ENCODE measurements around the gene CDH23.

Gene CDH23

DNA sequence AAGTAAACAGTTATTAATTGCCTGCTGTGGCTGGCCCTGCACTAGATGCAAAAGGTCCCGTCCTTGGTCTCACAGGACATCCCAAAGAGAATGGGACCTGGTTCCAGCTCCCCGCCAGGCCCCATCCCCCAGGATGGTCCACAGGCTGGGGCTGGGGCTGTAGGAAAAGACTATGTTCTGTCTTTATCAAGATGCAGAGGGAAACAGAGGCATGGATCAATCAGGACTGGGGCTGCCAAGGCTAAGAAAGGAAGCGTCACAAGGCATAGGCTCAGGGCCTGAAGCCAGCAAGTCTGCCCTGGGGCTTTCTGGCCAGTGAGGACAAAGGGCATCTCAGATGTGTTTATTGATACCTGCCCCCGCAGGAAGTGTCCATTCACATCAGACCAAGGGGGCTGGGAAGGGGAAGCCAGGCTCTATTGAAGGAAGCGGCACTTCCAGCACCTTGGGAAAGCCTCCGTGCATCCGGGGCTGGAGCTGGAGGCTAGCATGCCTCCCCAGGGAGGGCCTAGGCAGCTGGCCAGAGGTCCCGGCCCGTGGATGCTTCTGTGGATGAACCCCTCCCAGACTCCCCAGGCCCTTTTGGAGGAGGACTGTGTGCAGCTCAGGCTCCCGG lies 370.8 kb downstream of the CDH23 start:
- DNase-seq: no peak

DNA sequence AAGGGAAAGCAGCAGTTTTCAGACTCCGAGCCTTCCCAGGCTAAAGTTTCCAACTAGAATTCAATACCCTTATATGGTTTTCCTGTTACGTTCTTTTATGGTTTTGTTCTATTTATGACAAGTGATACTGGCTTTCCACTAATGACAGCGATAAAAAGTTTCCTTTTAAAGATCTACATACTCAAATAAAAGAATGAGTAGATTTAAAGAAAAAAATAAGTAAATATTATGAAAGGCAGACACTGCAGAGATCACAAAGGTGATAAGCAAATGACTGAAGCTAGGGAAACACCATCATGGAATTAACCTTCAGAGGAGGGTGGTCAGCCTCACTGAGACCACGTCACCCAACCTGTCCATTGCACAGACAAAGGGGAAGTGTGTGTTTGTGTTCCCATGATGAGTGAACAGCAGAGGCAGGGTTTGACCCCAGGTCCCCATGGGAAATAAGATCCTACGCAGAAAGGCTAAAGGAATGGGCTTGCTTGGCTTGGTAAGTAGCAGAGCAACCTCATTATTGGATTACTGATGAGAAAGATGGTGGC lies 372.6 kb downstream of the CDH23 start:
- no peak for DNase-seq

DNA sequence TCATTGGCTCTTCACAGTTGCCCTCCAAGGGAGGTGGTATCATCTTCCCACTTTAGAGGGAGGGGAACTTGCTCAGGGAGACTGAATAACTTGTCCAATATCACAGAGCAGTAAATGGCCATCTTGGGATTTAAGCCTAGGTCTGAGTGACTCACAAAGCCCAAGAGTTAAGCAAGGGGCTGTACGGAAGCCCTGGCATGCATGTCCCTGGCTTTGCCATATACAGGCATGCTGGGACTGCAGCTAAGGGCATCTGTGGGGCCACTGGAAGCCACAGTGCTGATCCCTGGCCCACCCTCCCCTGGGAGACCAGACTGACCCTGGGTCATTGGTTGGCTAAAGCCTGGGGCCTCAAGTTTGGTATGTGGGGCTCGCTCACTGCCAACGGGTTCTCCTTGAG lies 373.5 kb downstream of the CDH23 start:
- DNase-seq: no peak

DNA sequence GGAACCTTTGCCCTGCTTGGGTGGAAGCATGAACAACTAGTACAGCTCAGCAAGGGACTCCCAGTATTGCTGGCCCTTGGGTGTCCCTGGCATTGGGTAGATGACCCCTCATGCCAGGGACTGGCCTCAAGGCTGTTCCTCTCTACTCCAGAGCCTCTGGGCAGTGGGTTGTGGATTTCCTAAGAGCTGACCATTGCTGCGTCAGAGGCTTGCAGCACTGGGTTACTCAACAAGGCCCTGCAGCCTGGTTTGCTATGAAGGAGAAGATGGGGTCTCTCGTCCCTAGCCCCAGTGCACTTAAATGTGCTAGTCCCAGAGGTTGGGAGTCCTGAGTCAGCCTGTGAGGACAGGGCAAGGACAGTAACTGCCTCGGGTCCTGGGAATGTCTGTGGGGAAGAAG lies 374.1 kb downstream of the CDH23 start:
- DNase-seq: no peak

DNA sequence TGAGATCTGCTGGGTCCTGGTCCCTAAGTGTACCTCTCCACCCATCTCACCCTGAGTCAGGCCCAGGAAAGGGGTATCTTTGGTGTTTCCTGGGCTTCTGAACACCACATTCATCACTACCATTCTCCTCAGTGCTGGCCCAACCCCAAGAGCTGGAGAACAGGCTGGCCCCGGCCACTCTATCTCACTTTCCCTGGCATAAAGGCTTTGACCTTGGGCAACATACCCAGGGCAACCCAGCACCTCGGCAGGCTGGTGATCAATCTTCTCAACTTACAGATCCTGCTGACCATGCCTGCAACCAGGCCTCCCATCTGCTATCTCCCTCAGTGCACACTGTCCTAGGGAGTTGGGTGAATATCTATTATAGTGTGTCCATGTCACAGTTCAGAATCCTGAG lies 374.5 kb downstream of the CDH23 start:
- no peak for DNase-seq

DNA sequence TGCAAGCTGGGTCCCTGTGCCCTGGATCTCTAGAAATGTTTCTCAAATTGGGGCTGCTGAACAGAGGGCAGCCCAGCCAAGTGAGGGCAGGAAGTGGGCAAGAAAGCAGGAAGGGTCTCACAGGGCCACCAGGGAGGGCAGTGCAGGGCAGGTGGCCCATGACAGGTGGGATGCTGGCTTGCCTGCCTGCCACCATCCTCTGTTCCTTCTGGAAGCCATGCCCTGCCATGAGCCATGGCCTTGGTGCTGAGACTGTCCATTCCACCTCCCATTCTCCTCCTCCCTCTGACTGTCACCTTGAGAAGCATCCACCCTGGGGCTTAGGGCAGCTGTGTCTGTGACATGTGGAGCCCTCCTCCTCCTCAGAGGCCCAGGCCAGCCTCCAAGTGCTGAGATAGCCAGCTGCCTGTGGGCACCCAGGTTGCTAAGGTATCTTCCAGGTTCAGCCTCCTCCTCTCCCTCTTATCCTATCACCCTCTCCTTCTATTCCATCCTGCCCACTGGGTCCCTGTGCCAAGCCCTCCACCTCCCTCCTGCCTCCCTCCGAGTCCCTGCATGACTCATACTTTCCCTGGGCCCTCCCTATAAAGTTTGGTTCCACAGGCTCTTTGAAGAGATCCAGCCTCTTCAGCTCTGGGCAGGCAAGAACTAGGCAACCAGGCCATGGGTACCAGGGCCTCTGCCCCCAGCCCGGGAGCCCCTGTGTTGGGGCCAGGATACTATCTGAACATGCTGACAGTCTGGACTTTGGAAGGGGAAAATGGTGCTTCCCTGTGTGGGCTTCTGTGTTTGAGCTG lies 375.3 kb downstream of the CDH23 start:
- peak; percentile 65 for DNase-seq

DNA sequence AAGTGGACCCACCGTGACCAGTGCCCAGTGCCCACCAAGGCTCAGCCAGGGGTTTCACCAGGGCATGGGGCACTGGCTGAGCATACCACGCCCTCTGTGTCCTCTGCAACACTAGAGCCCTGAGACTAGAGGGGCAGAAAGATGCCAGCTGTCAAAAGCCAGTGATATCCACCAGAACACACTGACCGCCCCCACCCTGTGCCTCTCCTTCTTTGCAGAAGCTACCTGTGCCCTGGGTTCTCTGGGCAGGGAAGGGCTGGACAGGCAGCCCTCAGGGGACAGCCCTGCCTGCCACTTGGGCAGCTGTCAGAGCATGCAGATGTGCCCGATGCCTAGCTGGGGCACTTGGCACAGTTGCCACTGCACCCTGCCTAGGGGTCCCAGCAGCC lies 376.1 kb downstream of the CDH23 start:
- no peak for DNase-seq

DNA sequence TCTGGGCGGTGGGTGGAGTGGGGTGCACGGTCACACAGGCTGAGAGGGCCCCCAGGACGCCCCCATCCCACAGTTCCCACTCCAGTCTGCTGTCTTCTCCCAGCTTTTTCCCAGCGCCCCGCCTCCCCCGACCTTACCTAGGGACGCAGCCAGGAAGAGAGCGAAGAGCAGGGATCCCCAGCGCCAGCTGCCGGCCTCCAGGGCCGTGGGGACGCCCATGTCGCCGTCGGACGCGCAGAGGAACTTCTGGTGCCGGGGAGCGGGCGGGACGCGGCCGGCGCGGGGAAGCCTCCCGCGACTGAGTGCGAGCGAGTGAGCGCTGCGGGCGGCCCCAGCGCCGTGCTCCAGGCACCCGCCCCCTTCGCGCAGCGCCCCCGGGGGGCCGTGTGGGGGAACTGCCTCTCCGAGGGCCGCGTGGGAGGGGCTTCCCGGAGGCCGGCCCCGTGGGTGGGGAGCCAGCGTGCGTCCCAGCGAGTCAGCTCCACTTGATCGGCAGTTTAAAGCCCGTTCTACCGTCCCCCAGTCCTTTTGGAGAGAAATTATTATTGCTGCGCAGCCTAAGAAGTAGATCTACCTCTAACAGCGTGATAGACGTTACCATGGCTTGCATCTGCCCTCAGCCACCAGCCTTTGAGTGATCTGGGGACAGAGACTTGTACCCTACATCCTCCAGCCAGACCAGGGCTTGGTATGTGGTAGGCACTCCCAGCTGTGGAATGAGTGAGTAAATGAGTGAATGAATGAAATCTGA lies 376.7 kb downstream of the CDH23 start, which contains the start of gene VSIR:
TSS of gene VSIR (minus strand) at position 300 of the 751 bp plus-strand sequence. CDS start at position 219, 81 bp downstream.
- DNase-seq: peak; percentile 97

DNA sequence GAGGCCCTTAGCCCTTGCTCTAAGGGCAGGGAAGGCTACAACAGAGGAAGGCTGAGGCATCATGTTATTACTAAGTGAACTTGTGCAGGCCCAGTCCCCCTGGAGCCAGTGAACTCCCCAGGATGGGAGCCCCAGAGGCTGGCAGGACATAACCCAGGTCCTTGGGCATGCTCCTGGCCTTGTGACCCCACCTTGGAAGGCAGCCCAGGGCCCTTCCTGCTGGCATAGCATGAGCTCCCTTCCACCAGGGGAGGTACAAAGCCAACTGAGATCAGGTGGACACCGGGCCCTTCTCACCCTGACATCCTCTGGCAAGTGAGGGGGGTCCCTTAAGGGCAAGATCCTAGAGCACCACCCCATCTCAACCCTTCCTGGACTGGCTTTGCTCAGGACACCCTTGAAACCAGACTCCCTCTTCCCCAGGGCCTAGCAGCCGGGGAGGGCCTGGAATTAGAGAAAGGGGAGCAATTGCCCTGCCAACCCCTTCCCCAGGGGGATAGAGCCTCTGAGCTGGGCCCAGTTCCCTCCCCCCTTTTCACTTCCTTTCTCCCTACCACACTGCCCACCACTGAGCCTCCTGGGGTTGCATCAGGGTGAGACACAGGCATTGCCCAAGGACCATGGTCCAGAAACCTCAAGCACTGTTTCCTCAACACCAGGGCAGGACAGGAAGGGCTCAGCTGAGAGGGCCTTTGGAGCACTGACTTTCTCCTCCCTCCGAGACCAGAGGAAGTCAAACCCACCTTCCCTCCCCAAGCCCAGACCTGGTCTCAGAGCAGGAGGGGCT lies 378.4 kb downstream of the CDH23 start:
- DNase-seq: no peak

DNA sequence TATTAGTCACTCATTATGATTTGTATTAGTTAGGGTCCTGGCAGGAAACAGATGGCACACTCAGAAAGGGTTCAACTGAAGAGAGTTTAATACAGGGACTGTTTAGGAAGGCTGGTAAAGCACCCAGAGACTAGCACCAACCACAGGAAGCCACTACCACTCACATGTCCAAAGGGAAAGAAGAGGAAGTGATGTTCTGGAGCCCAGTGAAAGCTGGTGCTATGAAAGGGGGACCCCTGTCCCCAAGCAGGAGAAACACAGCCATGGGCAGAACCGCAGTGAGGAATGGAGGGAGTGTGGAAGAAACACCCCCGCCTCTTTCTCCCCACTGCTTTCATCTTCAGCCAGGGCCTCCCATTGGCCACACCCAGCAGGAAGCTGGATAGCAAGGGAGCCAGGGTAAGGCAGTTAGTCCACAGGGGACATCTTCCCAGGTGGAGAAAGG lies 379.8 kb downstream of the CDH23 start:
- no peak for DNase-seq

DNA sequence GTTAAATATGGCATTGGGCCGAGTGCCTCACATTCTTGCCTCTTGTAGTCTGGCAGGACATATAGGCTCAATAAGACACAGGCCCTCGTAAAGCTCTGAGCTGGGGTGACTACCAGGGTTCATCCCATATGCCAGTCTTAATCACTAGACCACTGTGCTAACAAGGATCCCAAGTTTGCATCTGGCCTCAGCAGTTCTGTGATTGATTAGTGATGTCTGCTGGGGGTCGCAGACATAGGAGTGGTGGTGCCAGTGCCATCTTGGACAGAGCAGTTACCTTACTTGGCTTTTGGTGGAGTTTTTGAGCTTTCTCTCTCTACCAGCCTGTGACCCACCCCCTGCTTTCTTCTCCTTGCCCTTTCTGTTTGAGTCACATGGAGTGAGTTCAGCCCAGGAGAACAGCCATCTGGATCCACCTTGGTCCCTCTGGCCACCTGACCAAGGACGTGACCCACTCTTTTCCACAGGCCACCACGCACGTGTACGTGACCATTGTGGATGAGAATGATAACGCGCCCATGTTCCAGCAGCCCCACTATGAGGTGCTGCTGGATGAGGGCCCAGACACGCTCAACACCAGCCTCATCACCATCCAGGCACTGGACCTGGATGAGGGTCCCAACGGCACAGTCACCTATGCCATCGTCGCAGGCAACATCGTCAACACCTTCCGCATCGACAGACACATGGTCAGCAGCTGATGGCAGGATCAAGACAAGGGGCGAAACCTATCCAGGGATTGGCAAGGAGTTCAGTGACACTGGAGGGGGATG lies 380.7 kb downstream of the CDH23 start:
- DNase-seq: no peak

DNA sequence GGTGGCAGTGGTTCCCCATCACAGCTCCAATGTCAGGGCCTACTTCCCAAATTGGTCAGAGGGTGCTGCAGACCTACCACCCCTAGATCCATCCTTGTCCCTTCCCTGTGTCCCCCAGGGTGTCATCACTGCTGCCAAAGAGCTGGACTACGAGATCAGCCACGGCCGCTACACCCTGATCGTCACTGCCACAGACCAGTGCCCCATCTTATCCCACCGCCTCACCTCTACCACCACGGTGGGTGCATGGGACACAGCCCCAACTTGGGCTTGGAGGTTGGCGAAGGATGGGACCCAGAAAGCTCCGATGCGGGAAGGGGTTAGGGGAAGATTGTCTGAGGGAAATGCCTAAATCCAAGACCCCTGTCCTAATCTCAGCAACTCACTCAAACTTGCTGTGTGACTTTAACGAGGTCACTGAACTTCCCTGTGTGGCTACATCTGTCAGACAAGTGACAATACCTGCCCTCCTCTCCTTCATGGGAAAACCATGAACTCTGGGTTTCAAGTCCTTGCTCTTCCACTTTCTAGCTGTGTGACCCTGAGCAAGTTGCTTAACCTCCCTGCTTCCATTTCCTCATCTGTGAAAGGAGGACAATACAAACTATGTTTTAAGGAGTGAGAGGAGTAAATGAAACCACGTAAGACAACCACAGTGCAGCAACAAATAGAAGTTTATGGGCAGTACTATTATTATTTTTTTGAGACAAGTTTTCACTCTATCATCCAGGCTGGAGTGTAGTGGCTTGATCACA lies 381.5 kb downstream of the CDH23 start:
- DNase-seq: no peak

DNA sequence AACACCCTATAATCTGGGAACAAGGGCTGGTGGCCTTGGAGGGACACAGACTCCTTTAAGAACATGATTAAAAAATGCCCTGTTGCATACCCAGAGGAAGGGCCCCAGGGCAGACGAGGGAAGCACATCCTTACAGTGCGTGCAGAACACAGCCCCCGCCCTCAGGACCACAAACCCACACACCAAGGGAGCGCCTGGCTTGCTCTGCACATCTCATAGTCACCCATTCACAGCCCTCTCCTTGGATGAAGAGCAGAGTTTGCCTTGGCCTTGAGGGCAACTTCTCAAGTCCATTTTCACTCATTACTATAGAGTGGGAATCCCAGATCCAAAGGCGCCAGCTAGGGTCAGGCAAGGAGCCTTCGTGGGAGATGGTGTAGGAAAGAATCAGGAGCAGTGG lies 382.9 kb downstream of the CDH23 start:
- DNase-seq: no peak

DNA sequence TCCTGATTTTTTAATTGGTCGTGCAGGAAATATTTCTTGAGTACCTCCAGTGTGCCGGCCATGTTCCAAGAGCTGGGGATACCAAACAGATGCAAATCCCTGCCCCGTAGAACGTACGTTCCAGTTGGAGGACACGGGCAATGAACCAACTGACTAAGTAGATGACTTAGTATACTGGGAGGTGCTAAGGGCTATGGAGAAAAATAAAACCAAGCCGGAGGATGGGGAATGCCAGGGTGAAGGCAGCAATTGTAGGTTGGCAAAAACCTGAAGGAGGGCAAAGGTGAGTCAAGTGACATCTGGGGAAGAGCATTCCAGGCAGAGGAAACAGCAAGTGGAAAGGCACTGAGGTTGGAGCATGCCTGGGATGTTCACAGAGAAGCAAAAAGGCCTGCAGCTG lies 383.4 kb downstream of the CDH23 start:
- no peak for DNase-seq

DNA sequence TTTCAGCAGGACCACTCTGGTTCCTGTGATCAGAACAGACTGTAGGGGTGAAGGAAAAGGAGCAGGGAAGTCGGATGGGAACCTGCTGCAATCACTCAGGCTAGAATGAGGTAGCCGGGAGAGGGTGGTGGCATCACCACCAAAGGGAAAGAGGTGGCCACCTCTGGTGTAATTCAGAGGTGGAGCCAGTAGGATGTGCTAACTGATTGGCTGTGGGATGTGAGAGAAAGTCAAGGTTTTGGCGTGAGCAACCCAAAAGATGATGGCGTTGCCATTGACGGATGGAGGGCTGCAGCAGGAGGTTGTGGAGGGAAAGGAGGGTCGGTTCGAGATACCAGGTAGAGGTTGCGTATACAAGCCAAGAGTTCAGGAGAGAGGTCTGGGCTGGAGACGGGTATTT lies 384.0 kb downstream of the CDH23 start:
- DNase-seq: no peak

DNA sequence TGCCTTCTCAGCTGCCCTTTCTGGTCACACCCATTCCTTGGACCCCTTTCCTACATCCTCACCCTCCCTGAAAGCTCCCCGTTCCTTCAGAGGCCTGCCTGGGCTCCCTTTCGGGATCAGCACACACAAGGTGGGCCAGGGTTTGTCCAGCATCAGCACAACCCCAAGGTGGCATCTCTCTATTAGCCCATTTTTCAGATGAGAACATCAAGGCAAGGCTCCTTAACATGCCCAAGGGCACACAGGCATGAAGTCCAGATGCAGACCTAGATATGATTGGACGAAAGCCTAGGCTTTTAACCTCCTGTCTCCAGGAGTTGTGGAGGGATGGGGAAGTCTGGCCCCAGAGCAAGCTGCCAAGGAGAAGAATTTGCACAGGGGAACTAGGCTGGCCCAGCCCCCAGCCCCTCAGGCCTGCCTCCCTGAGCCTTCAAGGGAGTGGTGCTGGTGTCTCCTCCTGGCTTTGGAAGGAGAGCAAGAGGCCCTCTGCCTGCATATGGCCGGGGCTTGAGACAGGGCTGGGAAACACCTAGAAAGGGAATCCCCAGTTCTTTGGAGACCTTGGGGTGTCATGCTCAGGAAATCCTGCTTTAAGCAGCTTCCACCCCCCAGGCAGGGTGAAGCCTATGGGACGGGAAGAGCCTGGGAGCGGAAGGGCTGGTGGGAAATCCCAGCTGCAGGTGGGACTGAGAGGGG lies 385.6 kb downstream of the CDH23 start:
- DNase-seq: no peak

DNA sequence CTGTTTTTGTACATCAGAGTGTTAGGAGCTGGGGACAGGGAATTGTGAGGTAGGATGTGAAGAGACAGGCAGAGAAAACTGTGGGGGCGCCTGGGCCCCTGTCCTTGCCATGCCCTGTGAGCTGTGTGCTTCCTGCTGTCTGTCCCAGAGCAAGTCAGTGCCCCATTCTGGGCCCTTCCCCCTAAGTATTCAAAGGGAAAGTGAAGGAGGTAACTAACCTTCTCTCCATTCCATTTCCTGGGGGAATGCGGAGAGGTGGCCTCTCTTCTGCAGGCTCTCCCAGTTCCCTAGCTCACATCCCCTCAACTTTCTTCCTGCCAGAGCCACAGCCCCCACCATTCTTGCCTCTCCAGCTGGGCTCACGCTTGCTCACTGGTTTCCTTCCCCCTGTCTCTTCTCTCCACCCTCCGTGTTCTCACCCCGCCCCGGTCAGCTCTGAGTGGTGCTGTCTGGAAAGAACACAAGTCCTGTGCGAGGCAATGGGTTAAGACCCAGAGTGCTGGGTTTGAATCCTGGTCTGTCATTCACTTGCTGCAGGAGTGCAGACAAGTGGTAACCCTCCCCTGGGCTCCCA lies 386.3 kb downstream of the CDH23 start:
- no peak for DNase-seq

DNA sequence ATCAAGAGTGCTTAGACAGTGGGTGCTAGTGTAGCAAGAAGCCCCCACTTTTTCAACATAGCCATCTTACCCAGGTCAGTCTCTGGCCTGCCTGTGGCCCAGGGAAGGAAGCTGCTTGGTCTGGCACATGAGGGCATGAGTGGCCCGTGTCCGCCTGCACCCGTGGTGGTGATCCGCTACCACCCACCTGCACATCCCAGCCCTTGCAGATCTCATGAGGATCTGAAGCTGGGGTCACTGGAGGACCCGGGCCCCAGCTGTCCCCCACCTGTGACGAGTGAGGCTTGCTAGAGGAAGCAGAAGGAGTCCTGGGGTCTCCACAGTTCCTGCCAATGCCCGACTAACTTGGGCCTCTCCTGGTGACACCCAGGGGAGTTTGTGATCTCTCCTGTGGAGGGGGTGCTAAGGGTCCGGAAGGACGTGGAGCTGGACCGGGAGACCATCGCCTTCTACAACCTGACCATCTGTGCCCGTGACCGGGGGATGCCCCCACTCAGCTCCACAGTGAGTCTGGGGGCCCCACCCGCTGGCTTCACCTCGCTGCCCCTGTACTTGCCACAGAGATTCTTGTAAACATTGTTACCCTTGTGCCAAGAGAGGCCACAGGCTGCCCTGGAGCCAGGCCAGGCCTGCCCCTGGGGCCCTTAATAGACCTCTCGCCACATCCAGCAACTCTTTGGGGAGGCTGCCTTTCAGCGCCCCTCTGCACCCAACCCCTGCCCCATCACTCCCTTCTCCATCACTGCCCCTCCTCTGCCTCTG lies 387.4 kb downstream of the CDH23 start:
- DNase-seq: no peak

DNA sequence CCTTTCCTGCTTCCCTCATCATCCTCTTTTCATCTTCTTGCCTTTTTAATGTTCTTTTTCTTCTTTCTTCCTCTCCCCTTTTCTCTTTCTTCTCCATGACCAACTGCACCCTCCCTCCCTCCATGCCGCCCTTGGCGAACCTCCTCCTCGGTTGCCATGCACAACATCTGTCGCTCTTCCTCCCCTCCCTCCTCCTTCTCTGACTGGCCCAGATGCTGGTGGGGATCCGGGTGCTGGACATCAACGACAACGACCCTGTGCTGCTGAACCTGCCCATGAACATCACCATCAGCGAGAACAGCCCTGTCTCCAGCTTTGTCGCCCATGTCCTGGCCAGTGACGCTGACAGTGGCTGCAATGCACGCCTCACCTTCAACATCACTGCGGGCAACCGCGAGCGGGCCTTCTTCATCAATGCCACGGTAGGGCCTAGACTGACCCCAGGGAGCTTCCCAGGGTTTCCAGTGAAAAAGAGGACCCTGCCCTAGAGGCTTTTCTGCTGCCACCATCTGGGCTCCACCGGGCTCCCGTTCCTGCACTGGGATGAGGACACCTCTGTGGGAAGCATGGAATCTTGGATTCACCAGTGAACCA lies 388.1 kb downstream of the CDH23 start:
- no peak for DNase-seq

Measured in activated T-cell treated with anti-CD3 and anti-CD28 coated beads for 4 hours (primary cell).